ENCODE measurements around the gene WDR12. TPM values are rescaled to one million over a fixed set of nuclear protein-coding genes. Genes with fewer than 3 reads are reported as not detected.
"Not testable (repeated sequence)": the region's sequence is repeated elsewhere in the genome, so short reads cannot be mapped to it uniquely, and the experiment has no call there.

Gene WDR12
- total and polyA plus RNA-seq, 7 donors, result 3.3 to 23.0 (median 16.4) TPM

- TF ChIP-seq POLR2A (IDR thresholded peaks at IDR 0.05) (no peak), EP300 (IDR thresholded peaks at IDR 0.05) (no peak), CTCF (IDR thresholded peaks at IDR 0.05) (no peak), POLR2AphosphoS5 (IDR thresholded peaks at IDR 0.05) (no peak)
- Histone ChIP-seq H3K4me3 (no peak overlapping the region), H3K27me3 (no peaks in the 10 kb centered on the region), H3K36me3 (peaks cover 0 to 12% (median 0%) of the 10 kb centered on the region in 4 donors), H3K9me3 (no peaks in the 10 kb centered on the region), H3K27ac (no peak overlapping the region), H3K4me1 (no peaks in the 10 kb centered on the region)
- intact Hi-C loops (cut with DNase I), result no loop called here
- 94 to 96% methylated on average over 2 of the region's 2 CpGs for whole genome bisulfite sequencing, 2 donors
- DNase-seq, result no peak
These were observed 22.5 kb upstream of the WDR12 start for GRCh38 chr2:202933958-202934357.

GRCh38 chr2:202933139-202933510, 21.7 kb upstream of the WDR12 start:
- DNase-seq, result no peak

GRCh38 chr2:202932425-202933138, 21.1 kb upstream of the WDR12 start:
- H3K4me1 ChIP-seq, result no peaks in the 10 kb centered on the region
- no peaks in the 10 kb centered on the region for H3K9me3 ChIP-seq
- peaks cover 0 to 17% (median 0%) of the 10 kb centered on the region in 4 donors for H3K36me3 ChIP-seq
- intact Hi-C loops (cut with DNase I), result no loop called here
- no peak overlapping the region for H3K4me3 ChIP-seq
- no peak for DNase-seq
- TF ChIP-seq POLR2A (IDR thresholded peaks at IDR 0.05), result no peak
- no peak for TF ChIP-seq POLR2AphosphoS5 (IDR thresholded peaks at IDR 0.05)
- TF ChIP-seq EP300 (IDR thresholded peaks at IDR 0.05), result no peak
- no peak for TF ChIP-seq CTCF (IDR thresholded peaks at IDR 0.05)
- no peaks in the 10 kb centered on the region for H3K27me3 ChIP-seq
- no peak overlapping the region for H3K27ac ChIP-seq
- WGBS, 2 donors, result 93 to 94% methylated on average over 3 of the region's 3 CpGs

More at GRCh38 chr2:202933139-202933510, 21.7 kb upstream of the WDR12 start:
- no peak overlapping the region for H3K4me3 ChIP-seq
- H3K36me3 ChIP-seq, result peaks cover 0 to 12% (median 0%) of the 10 kb centered on the region in 4 donors
- H3K27me3 ChIP-seq, result no peaks in the 10 kb centered on the region
- no peaks in the 10 kb centered on the region for H3K9me3 ChIP-seq
- no peak for TF ChIP-seq CTCF (IDR thresholded peaks at IDR 0.05)
- no peak for TF ChIP-seq EP300 (IDR thresholded peaks at IDR 0.05)
- TF ChIP-seq POLR2A (IDR thresholded peaks at IDR 0.05), result no peak
- TF ChIP-seq POLR2AphosphoS5 (IDR thresholded peaks at IDR 0.05), result no peak
- WGBS, 2 donors, result 93 to 97% methylated on average over 5 of the region's 5 CpGs
- H3K4me1 ChIP-seq, result no peaks in the 10 kb centered on the region
- intact Hi-C loops (cut with DNase I), result no loop called here
- no peak overlapping the region for H3K27ac ChIP-seq

GRCh38 chr2:202918860-202919259, 7.4 kb upstream of the WDR12 start:
- Histone ChIP-seq H3K27ac (no peak overlapping the region), H3K4me1 (peaks cover 0 to 4% (median 0%) of the 10 kb centered on the region in 4 donors), H3K9me3 (no peaks in the 10 kb centered on the region), H3K4me3 (no peak overlapping the region), H3K36me3 (peaks cover 0 to 56% (median 9%) of the 10 kb centered on the region in 4 donors), H3K27me3 (no peaks in the 10 kb centered on the region)
- intact Hi-C loops (cut with DNase I), result no loop called here
- DNase-seq, result no peak
- WGBS, 2 donors, result 90 to 93% methylated on average over 1 of the region's 1 CpG
- no peak for TF ChIP-seq POLR2AphosphoS5 (IDR thresholded peaks at IDR 0.05)
- no peak for TF ChIP-seq POLR2A (IDR thresholded peaks at IDR 0.05)
- no peak for TF ChIP-seq EP300 (IDR thresholded peaks at IDR 0.05)
- no peak for TF ChIP-seq CTCF (IDR thresholded peaks at IDR 0.05)

- H3K4me1 ChIP-seq, result peaks cover 0 to 29% (median 18%) of the 10 kb centered on the region in 4 donors
- intact Hi-C loops (cut with DNase I), result loop anchor here (5.0 kb wide), 2 partner anchors 40 to 105 kb away; partner anchors contain the start of gene ICA1L
- H3K36me3 ChIP-seq, DNase-seq, H3K27me3 ChIP-seq, H3K9me3 ChIP-seq: not testable (repeated sequence)
- H3K27ac ChIP-seq, result peak overlapping the region; percentile 83 to 88 (median 86)
- H3K4me3 ChIP-seq, result peak overlapping the region; percentile 55 to 78 (median 62)
- 1% methylated on average over 24 to 25 of the region's 49 CpGs for WGBS, 2 donors
These were observed 1.1 kb upstream of the WDR12 start for GRCh38 chr2:202912342-202913201.
